Large intestine (tissue), 3 donors: ENCODE results near the gene CPVL. TPM values are rescaled to one million over a fixed set of nuclear protein-coding genes. Genes with fewer than 3 reads are reported as not detected.
A peak's percentile ranks its signal among the peaks of the same experiment; 100 is the strongest.

Source experiments
- DNase-seq, 2 donors: peaks; one replicate each; pipeline versions ENCODE4 v3.0.0 to v3.0.0-alpha.2; 2013
- H3K27ac ChIP-seq: one replicate; pipeline ENCODE4 v1.5.1; 2013; ENCODE audit warnings: low read length
- H3K27me3 ChIP-seq: 2 replicates; pipeline ENCODE4 v1.6.1; 2013; ENCODE audit warnings: low read length; ENCODE audit not compliant: control insufficient read depth, insufficient read depth
- H3K36me3 ChIP-seq: 2 replicates; pipeline ENCODE4 v1.6.1; 2013; ENCODE audit warnings: low read length; ENCODE audit not compliant: control insufficient read depth, insufficient read depth
- H3K4me1 ChIP-seq: one replicate; pipeline ENCODE4 v1.6.1; 2013; ENCODE audit warnings: low read length; ENCODE audit not compliant: control insufficient read depth, insufficient read depth
- H3K4me3 ChIP-seq: one replicate; pipeline ENCODE4 v1.5.1; 2013; ENCODE audit warnings: low read length
- H3K9me3 ChIP-seq: one replicate; pipeline ENCODE4 v1.6.1; 2013; ENCODE audit warnings: mild to moderate bottlenecking, low read depth, low read length, moderate library complexity; ENCODE audit not compliant: control insufficient read depth
- WGBS: methylation state at CpG from one replicate; pipeline ENCODE4 v1.1.5; 2013; ENCODE audit warnings: low lambda C conversion rate; ENCODE audit not compliant: insufficient coverage; 5-methylcytosine and 5-hydroxymethylcytosine counted together
- polyA plus RNA-seq: library from polyadenylated mRNA; unstranded; fragments of 120-200 nt; gene quantifications from one replicate; pipeline ENCODE4 v1.2.1, GENCODE V29; 2013

CPVL gene
- polyA plus RNA-seq, 1 donor = 333 TPM

DNA sequence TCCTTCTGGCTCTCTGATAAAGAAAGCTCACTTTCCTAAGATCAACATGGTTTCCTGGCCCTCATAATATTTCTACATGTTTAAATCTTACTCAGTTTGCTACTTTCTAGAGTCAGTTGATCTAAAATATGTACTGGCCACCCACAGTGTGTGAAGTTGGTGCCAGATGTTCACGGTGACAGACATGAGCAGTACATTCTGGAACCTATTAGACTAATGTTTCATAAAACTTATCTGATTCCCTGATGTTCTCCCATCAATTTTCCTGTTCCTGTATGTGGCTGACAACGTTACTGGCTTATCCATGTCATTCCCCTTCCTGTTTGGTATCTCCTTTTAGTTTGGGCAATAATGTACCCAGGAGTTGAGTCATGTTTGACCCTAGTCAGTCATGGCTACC lies 13.7 kb upstream of the CPVL start:
- no peak for DNase-seq
- WGBS = no CpG with 5 or more reads among the region's 2 CpGs
- no peaks in the 10 kb centered on the region for H3K27me3 ChIP-seq

DNA sequence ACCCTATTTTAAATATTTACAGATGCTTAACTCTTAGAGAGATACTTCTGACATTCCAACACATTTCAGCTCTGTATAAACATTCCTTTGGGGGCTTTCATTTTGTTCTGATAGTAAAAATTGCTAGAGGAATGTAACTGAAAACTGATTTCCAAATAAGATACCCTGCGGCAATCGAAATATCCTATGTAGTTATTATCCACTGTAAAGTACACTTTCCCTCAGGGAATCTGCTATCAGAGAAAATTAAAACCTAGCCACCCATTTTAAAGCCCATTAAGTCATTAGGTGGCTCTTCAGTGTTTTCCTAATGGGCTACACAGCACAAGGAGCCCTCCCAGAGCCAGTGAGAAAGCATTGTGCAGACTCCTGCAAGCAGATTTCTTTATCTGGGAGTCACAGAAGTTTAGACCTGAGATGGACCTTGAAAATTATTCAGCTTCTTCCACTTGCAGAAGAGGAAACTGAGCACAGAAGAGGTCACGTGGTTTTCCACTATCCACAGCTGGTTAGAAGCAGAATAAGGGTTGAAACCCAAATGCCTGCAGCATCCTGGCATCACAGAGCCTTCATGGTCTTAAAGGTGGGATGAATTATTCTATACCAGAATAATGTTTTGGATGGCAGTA lies 12.6 kb upstream of the CPVL start:
- Histone ChIP-seq H3K4me1 (no peaks in the 10 kb centered on the region), H3K27ac (no peak overlapping the region), H3K4me3 (no peak overlapping the region), H3K36me3 (no peaks in the 10 kb centered on the region), H3K27me3 (no peaks in the 10 kb centered on the region), H3K9me3 (no peaks in the 10 kb centered on the region)
- DNase-seq = no peak
- WGBS = 100% methylated on average over 1 of the region's 3 CpGs

More for the DNA sequence above, 13.7 kb upstream of the CPVL start:
- Histone ChIP-seq H3K4me3 (no peak overlapping the region), H3K36me3 (no peaks in the 10 kb centered on the region), H3K27ac (no peak overlapping the region), H3K9me3 (no peaks in the 10 kb centered on the region), H3K4me1 (no peaks in the 10 kb centered on the region)

DNA sequence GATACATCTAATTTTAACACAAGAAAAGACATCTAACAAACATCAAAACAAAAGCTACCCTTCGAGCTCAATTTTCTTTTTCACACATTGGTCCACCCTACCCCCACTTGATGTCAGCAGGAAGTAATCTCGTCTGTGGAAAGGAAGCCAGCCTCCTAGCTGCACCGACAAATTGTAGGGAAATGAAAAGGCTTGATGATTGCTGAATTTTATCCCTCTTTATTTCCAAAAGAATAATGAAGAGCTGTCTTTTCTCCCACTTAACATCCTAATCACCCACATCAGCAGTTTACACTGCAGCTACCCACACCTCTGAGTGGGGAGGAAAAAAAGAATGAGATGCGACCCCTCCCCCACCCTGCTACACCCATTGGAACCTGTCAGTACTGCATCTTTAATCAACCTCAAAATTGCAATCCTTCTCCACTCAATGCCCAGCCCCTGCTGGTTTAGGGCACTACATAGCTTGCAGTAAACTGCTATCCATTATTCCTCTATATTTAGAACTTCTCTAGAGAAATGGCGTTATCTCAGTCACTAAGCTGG lies 10.6 kb upstream of the CPVL start:
- H3K4me1 ChIP-seq = no peaks in the 10 kb centered on the region
- no peaks in the 10 kb centered on the region for H3K9me3 ChIP-seq
- DNase-seq = no peak
- no peaks in the 10 kb centered on the region for H3K36me3 ChIP-seq
- H3K4me3 ChIP-seq = no peak overlapping the region
- no CpG with 5 or more reads among the region's 5 CpGs for WGBS
- H3K27me3 ChIP-seq = no peaks in the 10 kb centered on the region
- H3K27ac ChIP-seq = no peak overlapping the region

DNA sequence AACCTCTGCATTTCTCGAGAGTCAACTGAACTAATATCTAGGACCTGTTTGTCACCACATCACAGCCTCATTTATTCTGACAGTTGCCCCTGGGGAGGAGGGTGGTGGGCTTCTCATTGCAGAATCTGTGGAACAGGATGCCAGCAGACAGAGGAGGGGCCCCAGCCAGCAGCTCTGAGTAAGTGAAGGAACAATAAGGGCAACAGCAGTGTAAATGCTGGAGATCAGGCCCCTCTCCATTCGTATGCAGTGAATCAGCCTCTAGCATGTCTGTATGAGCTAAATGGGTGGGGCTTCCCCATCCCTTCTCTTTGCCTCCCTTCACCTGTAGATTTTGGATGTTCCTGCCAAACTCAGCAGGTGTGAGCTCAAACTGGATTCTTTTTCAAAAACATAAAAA lies 7.7 kb upstream of the CPVL start:
- WGBS = no CpG with 5 or more reads among the region's 2 CpGs
- no peaks in the 10 kb centered on the region for H3K27me3 ChIP-seq
- H3K27ac ChIP-seq = no peak overlapping the region
- H3K4me1 ChIP-seq = no peaks in the 10 kb centered on the region
- no peak for DNase-seq
- no peaks in the 10 kb centered on the region for H3K36me3 ChIP-seq
- no peaks in the 10 kb centered on the region for H3K9me3 ChIP-seq
- no peak overlapping the region for H3K4me3 ChIP-seq

DNA sequence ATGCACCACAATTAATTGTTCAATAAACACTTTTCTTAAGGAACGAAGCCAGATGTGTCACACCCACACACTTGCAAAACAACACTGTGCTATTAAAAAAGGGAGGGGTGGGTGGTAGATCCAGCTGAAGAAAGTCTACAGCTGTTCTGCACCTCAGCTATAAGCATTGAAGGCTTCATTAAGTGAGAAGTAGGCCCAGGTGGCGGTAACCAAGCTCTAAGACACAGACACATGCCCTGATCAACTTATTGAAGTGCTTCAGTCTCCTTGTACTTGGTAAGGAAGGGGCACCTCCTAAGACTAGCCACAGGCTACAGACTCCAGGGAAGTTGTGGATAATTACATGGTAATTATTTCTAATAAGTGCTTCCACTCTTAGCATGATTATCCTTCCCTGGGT lies 4.5 kb upstream of the CPVL start:
- Histone ChIP-seq H3K27ac (no peak overlapping the region), H3K36me3 (no peaks in the 10 kb centered on the region), H3K27me3 (no peaks in the 10 kb centered on the region), H3K4me1 (peaks cover 5% of the 10 kb centered on the region), H3K4me3 (no peak overlapping the region), H3K9me3 (no peaks in the 10 kb centered on the region)
- DNase-seq = no peak
- WGBS = 40% methylated on average over 1 of the region's 2 CpGs

DNA sequence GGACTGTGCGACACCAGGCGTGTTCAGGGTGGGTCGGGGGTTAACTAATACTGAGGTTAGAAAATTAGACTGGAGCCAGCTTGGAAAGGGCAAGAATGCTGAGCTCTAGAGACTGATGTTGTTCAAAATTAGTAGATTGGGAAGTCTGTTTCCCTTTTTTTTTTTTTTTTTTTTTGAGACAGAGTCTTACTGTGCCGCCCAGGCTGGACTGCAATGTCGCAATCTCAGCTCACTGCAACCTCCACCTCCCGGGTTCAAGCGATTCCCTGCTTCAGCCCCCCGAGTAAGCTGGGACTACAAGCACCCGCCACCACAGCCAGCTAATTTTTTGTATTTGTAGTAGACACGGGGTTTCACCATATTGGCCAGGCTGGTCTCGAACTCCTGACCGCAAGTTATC lies 2.7 kb upstream of the CPVL start:
- no CpG with 5 or more reads among the region's 12 CpGs for WGBS
- H3K27me3 ChIP-seq = no peaks in the 10 kb centered on the region

DNA sequence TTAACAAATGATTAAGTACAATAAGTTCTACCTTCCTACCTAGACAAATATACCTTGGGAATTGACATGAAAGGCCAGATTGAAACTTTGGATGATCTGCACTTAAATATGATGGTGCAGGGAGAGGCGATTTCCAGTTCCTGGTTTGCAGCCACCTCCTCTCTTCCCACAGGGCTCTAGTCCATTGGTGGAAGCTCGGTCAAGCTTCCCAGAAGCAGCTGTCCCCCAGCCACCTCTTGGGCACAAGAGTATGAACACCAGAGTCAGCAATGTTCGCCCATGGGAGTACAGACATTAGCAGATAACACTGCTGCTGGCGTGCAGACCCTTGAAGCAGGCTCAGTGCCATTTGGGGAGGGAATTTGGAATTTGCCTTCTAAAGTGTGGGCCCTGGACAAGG lies 1.5 kb upstream of the CPVL start:
- DNase-seq = peak in 1 of 2 donors; percentile 9
- WGBS = no CpG with 5 or more reads among the region's 4 CpGs

More for the DNA sequence above, 2.7 kb upstream of the CPVL start:
- no peak overlapping the region for H3K27ac ChIP-seq
- no peaks in the 10 kb centered on the region for H3K9me3 ChIP-seq
- no peak overlapping the region for H3K4me3 ChIP-seq
- no peak for DNase-seq
- no peaks in the 10 kb centered on the region for H3K36me3 ChIP-seq
- H3K4me1 ChIP-seq = peaks cover 19% of the 10 kb centered on the region

DNA sequence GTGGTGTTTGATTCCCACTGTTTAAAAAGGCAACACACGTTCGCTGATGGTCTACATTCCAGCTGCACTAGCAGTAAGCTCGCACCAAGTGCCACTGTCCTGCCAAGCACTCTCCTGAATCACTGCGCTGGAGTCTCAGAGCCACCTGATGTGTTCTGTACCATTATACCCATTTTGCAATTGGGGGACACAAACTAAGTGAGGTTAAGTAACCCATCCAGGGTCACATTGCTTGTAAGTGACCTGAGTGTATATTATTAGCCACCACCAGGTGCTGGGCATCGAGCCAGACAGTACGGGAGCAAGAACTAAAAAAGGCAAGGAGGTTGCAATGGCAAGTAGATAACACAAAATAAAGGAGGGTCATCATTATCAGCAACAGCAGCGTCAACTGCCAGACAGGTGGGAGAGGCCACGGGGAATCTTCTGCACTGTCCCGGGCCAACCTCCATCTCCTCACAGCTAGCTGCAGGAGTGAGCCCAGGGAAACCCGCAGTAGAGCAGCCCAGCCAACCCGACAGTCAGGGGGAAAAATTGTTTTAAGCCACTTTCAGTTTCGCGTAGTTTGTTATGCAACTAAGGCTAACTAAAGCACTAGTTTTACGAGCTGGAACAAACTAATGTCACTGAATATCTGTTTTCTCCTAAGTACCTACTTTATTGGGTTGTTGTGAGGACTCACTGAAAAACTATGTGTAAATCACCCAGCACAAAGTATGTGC lies 712 bp upstream of the CPVL start:
- Histone ChIP-seq H3K4me1 (peaks cover 29% of the 10 kb centered on the region), H3K9me3 (no peaks in the 10 kb centered on the region), H3K27ac (peak overlapping the region; percentile 74), H3K4me3 (peak overlapping the region; percentile 73), H3K36me3 (no peaks in the 10 kb centered on the region), H3K27me3 (no peaks in the 10 kb centered on the region)
- peak; percentile 35 to 80 for DNase-seq
- WGBS = no CpG with 5 or more reads among the region's 14 CpGs

More for the DNA sequence above, 1.5 kb upstream of the CPVL start:
- Histone ChIP-seq H3K36me3 (no peaks in the 10 kb centered on the region), H3K27ac (no peak overlapping the region), H3K4me1 (peaks cover 26% of the 10 kb centered on the region), H3K27me3 (no peaks in the 10 kb centered on the region), H3K9me3 (no peaks in the 10 kb centered on the region), H3K4me3 (no peak overlapping the region)

DNA sequence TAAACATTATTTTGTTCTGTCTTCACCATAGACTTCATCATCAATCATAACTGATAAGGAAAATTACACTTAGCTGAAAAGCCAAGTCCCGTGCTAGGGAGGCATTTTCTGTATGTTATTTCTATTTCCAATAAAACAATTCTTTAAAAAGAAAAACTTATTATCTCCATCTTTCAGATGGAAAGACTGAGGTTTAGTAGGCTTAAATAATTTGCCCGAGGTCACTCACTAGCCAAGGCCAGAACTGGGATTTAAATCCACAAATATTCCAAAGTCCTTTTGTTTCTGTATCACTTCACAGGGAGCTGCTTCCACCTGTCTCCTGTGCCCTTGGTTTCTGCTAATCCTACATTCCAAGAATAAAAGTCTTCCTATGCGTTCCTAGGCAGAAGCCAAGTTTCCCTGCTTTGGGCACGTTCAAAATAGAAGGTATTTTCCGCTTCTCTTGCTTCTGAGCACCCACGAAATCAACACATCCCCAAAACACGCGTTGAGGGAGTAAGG lies 732 bp downstream of the CPVL start:
- H3K36me3 ChIP-seq = no peaks in the 10 kb centered on the region
- no peaks in the 10 kb centered on the region for H3K9me3 ChIP-seq
- no peaks in the 10 kb centered on the region for H3K27me3 ChIP-seq
- H3K27ac ChIP-seq = peak overlapping the region; percentile 74
- WGBS = 10% methylated on average over 3 of the region's 8 CpGs
- H3K4me1 ChIP-seq = peaks cover 41% of the 10 kb centered on the region
- peak in 1 of 2 donors; percentile 66 for DNase-seq
- peak overlapping the region; percentile 73 for H3K4me3 ChIP-seq

DNA sequence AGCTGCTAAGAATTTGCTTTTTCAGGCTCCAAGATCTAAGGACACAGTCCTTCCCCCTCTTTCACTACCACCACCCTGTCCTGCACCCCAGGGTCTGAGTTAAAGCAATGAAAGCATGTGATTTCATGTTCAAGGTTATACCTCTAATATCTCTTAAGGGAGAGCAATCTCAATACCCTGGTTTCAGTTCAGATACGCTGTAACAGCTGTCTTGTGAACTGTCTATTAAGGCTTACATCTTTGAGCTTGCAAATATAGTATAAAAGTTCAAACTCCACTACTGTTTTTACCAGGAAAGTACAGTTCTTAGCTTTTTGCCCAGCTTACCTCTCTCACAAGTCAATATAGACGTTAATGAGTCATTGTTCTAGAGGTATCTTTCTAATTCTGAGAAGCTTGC lies 2.6 kb downstream of the CPVL start:
- H3K4me1 ChIP-seq = peaks cover 52% of the 10 kb centered on the region
- no peaks in the 10 kb centered on the region for H3K27me3 ChIP-seq
- WGBS = 0% methylated on average over 1 of the region's 2 CpGs
- H3K36me3 ChIP-seq = no peaks in the 10 kb centered on the region
- no peak overlapping the region for H3K4me3 ChIP-seq
- DNase-seq = peak; percentile 54 to 87
- no peaks in the 10 kb centered on the region for H3K9me3 ChIP-seq
- H3K27ac ChIP-seq = peak overlapping the region; percentile 70
